Kidney epithelial cell (primary cell): Measurements from ENCODE around the gene RSRC1. TPM values are rescaled to one million over a fixed set of nuclear protein-coding genes. Genes with fewer than 3 reads are reported as not detected.

Experiments
- DNase-seq: peaks from one replicate; pipeline ENCODE4 v3.0.0-alpha.2; 2010; ENCODE audit warnings: low read depth
- H3K27me3 ChIP-seq: 2 replicates; pipeline ENCODE4 v1.6.0; 2011; ENCODE audit warnings: low read length; ENCODE audit not compliant: control insufficient read depth, insufficient read depth
- H3K36me3 ChIP-seq: 2 replicates; pipeline ENCODE4 v1.5.1; 2011; ENCODE audit warnings: low read length; ENCODE audit not compliant: control insufficient read depth, insufficient read depth
- H3K4me3 ChIP-seq: 2 replicates; pipeline ENCODE4 v1.5.1; 2011; ENCODE audit warnings: low read depth, mild to moderate bottlenecking, control low read depth, low read length
- total RNA-seq: library from RNA; depleted of rRNA; stranded (reverse); fragments of >200 nt; gene quantifications from 2 replicates; pipeline ENCODE4 v1.2.3, GENCODE V29; 2015
- TF ChIP-seq, protein P1 (sequence below): IDR thresholded peaks from 2 replicates; pipeline ENCODE4 v1.5.1; 2011; ENCODE audit warnings: mild to moderate bottlenecking, moderate library complexity, low read length, control low read depth, inconsistent platforms; ENCODE audit not compliant: insufficient read depth, poor library complexity, severe bottlenecking

Gene RSRC1
- total RNA-seq, 1 donor from 2014 or later: 27.4 TPM

DNA sequence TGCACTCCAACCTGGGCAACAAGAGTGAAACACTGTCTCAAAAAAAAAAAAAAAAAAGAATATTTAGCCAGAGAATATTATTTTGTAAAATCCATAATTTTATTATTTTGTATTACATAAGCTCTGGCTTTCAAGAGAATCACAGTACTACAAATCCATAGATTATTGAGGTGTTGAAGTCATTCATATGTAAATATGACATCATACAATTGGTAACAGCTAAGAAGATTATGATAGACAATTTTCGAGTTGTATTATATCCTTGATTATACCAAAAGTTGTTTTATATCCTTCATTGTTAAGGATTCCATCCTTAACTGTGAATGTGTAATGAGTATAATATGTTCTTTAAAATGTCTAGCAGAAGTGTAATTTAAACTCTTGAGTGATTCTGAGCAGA lies 464.8 kb downstream of the RSRC1 start:
- no peaks in the 10 kb centered on the region for H3K36me3 ChIP-seq
- TF ChIP-seq, protein P1, sequence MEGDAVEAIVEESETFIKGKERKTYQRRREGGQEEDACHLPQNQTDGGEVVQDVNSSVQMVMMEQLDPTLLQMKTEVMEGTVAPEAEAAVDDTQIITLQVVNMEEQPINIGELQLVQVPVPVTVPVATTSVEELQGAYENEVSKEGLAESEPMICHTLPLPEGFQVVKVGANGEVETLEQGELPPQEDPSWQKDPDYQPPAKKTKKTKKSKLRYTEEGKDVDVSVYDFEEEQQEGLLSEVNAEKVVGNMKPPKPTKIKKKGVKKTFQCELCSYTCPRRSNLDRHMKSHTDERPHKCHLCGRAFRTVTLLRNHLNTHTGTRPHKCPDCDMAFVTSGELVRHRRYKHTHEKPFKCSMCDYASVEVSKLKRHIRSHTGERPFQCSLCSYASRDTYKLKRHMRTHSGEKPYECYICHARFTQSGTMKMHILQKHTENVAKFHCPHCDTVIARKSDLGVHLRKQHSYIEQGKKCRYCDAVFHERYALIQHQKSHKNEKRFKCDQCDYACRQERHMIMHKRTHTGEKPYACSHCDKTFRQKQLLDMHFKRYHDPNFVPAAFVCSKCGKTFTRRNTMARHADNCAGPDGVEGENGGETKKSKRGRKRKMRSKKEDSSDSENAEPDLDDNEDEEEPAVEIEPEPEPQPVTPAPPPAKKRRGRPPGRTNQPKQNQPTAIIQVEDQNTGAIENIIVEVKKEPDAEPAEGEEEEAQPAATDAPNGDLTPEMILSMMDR: no peak
- H3K4me3 ChIP-seq: no peak overlapping the region
- no peaks in the 10 kb centered on the region for H3K27me3 ChIP-seq
- DNase-seq: no peak

GRCh38 chr3:158590223-158590622 lies 480.3 kb downstream of the RSRC1 start:
- no peaks in the 10 kb centered on the region for H3K27me3 ChIP-seq
- TF ChIP-seq, protein P1: no peak
- no peaks in the 10 kb centered on the region for H3K36me3 ChIP-seq
- H3K4me3 ChIP-seq: no peak overlapping the region
- DNase-seq: no peak

Other genes with a start within 250 kb of the RSRC1 start
- not detected in 2 replicates for gene SHOX2, start 3.7 kb upstream of the RSRC1 start, total RNA-seq